ENCODE data around the gene SEMA3D. TPM values are rescaled to one million over a fixed set of nuclear protein-coding genes. Genes with fewer than 3 reads are reported as not detected.

Gene SEMA3D
- total and polyA plus RNA-seq, 2 of the 13 experiments (the other 11 are each of a cell fraction or from before 2014, with no cell fraction given): 0.07 TPM; not detected in 1

GRCh38 chr7:85125651-85126131 lies 61.2 kb downstream of the SEMA3D start:
- TF ChIP-seq ZNF225 (CRISPR knock-in tag; IDR thresholded peaks at IDR 0.05) (no peak), TFE3 (CRISPR knock-in tag; IDR thresholded peaks at IDR 0.05) (no peak), ZNF563 (CRISPR knock-in tag; IDR thresholded peaks at IDR 0.05) (no peak), THAP7 (CRISPR knock-in tag; IDR thresholded peaks at IDR 0.05) (no peak), ZNF766 (CRISPR knock-in tag; IDR thresholded peaks at IDR 0.05; ENCODE audit: borderline replicate concordance) (no peak), TBP (CRISPR knock-in tag; IDR thresholded peaks at IDR 0.05) (no peak), ZSCAN22 (CRISPR knock-in tag; IDR thresholded peaks at IDR 0.05) (no peak), ETV5 (CRISPR knock-in tag; IDR thresholded peaks at IDR 0.05; ENCODE audit: borderline replicate concordance) (no peak), HNF4G (IDR thresholded peaks at IDR 0.05; ENCODE audit: borderline replicate concordance, low read depth, low read length) (no peak), HNF4G (CRISPR knock-in tag; IDR thresholded peaks at IDR 0.05; ENCODE audit: borderline replicate concordance, low read depth) (no peak), DRAP1 (CRISPR knock-in tag; IDR thresholded peaks at IDR 0.05) (no peak), KIAA2018 (CRISPR knock-in tag; IDR thresholded peaks at IDR 0.05; ENCODE audit: borderline replicate concordance) (no peak), ELF3 (CRISPR knock-in tag; IDR thresholded peaks at IDR 0.05) (no peak), SAP130 (CRISPR knock-in tag; IDR thresholded peaks at IDR 0.05; ENCODE audit: low read depth) (no peak), NFRKB (IDR thresholded peaks at IDR 0.05) (no peak), ZBTB7B (CRISPR knock-in tag; IDR thresholded peaks at IDR 0.05) (no peak), PHF5A (CRISPR knock-in tag; IDR thresholded peaks at IDR 0.05; ENCODE audit: low read depth, unreplicated experiment) (no peak)
- WGBS (ENCODE audit: low lambda C conversion rate): 0% methylated on average over 2 of the region's 2 CpGs
- Histone ChIP-seq H3K9me3 (ENCODE audit: low read length) (no peaks in the 10 kb centered on the region), H3K9ac (ENCODE audit: insufficient read depth, low read depth, low read length) (no peak overlapping the region), H3K4me3 (replicated peaks in 1 of 3; ENCODE audit: insufficient read depth in 1 of 3, low read depth in 2 of 3, low read length in 3 of 3) (no peak overlapping the region), H3K27ac (ENCODE audit: extremely low read length, insufficient read depth, low read length) (no peak overlapping the region), H3K36me3 (replicated peaks in 1 of 2; ENCODE audit: control insufficient read depth in 1 of 2, insufficient read depth in 2 of 2, low read length in 2 of 2) (no peaks in the 10 kb centered on the region), H3K4me2 (ENCODE audit: low read depth, low read length) (no peak overlapping the region), H4K20me1 (ENCODE audit: insufficient read depth, low read length) (no peaks in the 10 kb centered on the region), H3K79me2 (ENCODE audit: insufficient read depth, low read length) (no peaks in the 10 kb centered on the region), H2AFZ (ENCODE audit: low read length) (no peak overlapping the region), H3K4me1 (ENCODE audit: insufficient read depth, low read length) (no peaks in the 10 kb centered on the region), H3K27me3 (ENCODE audit: control insufficient read depth in 1 of 2, insufficient read depth in 2 of 2, low read length in 2 of 2) (no peaks in the 10 kb centered on the region)
- BruUV-seq (replicated peaks): no TSS peak
- POLR2A ChIA-PET: no interaction called here
- in situ Hi-C loops (cut with HindIII; ENCODE audit: extremely low pct_ligation_motif_present, low pct_unique_long_range_greater_than_20kb) (no loop called here), intact Hi-C loops (cut with micrococcal nuclease; ENCODE audit: unreplicated experiment) (no loop called here)
- no peak for DNase-seq (ENCODE audit: low spot score)
- CTCF ChIA-PET (ENCODE audit: low intra/inter-chr PET ratio, low total read pairs): no interaction called here
- no peak for FAIRE-seq
- no peak for ATAC-seq
